DOHH2 (cell line): ENCODE measurements around the gene LPCAT2.

Source experiments
- H3F3A ChIP-seq: fragments of 200-600 bp; sonication (generic), shearing (Covaris generic); 2 replicates; pipeline ENCODE4 v1.6.0; 2016; ENCODE audit warnings: antibody characterized with exemption, mild to moderate bottlenecking; ENCODE audit not compliant: control insufficient read depth, insufficient read depth
- H3K27ac ChIP-seq: fragments of 200-600 bp; sonication (generic); 2 replicates; pipeline ENCODE4 v1.5.1; 2014; ENCODE audit warnings: low read depth, mild to moderate bottlenecking, low read length, moderate library complexity
- H3K27me3 ChIP-seq: fragments of 200-600 bp; sonication (generic); 2 replicates; pipeline ENCODE4 v1.6.1; 2014; ENCODE audit warnings: mild to moderate bottlenecking, low read length, mixed read lengths; ENCODE audit not compliant: control insufficient read depth
- H3K36me3 ChIP-seq: fragments of 200-600 bp; sonication (generic); 2 replicates; pipeline ENCODE4 v1.6.1; 2014; ENCODE audit warnings: mild to moderate bottlenecking, low read length, moderate library complexity, mixed read lengths; ENCODE audit not compliant: control insufficient read depth
- H3K4me1 ChIP-seq: fragments of 200-600 bp; sonication (generic); 2 replicates; pipeline ENCODE4 v1.6.1; 2014; ENCODE audit warnings: mild to moderate bottlenecking, low read length, mixed read lengths; ENCODE audit not compliant: control insufficient read depth
- H3K4me2 ChIP-seq: fragments of 200-600 bp; sonication (generic); 2 replicates; pipeline ENCODE4 v1.6.0; 2014; ENCODE audit warnings: mild to moderate bottlenecking, low read length, moderate library complexity
- H3K4me3 ChIP-seq: fragments of 200-600 bp; sonication (generic); 2 replicates; pipeline ENCODE4 v1.5.1; 2014; ENCODE audit warnings: mild to moderate bottlenecking, low read length, mixed read lengths
- H3K79me2 ChIP-seq: fragments of 200-600 bp; sonication (generic); 2 replicates; pipeline ENCODE4 v1.6.1; 2014; ENCODE audit warnings: mild to moderate bottlenecking, low read length, mixed read lengths; ENCODE audit not compliant: control insufficient read depth
- H3K9me2 ChIP-seq: fragments of 200-600 bp; sonication (generic); replicated peaks from 2 replicates; pipeline ENCODE4 v1.6.1; 2014; ENCODE audit warnings: mild to moderate bottlenecking, low read length, mixed read lengths; ENCODE audit not compliant: control insufficient read depth
- H3K9me3 ChIP-seq: fragments of 200-600 bp; sonication (generic); 2 replicates; pipeline ENCODE4 v1.6.1; 2014; ENCODE audit warnings: antibody characterized with exemption, low read length, mixed read lengths; ENCODE audit not compliant: control insufficient read depth, insufficient read depth
- H4K20me1 ChIP-seq: fragments of 200-600 bp; sonication (generic); 2 replicates; pipeline ENCODE4 v1.6.0; 2014; ENCODE audit warnings: low read depth, mild to moderate bottlenecking, antibody characterized with exemption, low read length, moderate library complexity; ENCODE audit not compliant: control insufficient read depth, insufficient read depth
- EZH2phosphoT487 ChIP-seq: fragments of 200-600 bp; sonication (generic); IDR thresholded peaks from 2 replicates; pipeline ENCODE4 v1.6.1; 2017; ENCODE audit warnings: borderline replicate concordance, mild to moderate bottlenecking, antibody characterized with exemption, low read length, moderate library complexity, mixed read lengths
- TF ChIP-seq, protein P1 (sequence below): fragments of 200-600 bp; sonication (generic); IDR thresholded peaks from one replicate; pipeline ENCODE4 v1.5.1; 2014; ENCODE audit warnings: antibody characterized with exemption, mild to moderate bottlenecking, low read depth, low read length; ENCODE audit not compliant: poor library complexity, severe bottlenecking

The LPCAT2 gene

DNA sequence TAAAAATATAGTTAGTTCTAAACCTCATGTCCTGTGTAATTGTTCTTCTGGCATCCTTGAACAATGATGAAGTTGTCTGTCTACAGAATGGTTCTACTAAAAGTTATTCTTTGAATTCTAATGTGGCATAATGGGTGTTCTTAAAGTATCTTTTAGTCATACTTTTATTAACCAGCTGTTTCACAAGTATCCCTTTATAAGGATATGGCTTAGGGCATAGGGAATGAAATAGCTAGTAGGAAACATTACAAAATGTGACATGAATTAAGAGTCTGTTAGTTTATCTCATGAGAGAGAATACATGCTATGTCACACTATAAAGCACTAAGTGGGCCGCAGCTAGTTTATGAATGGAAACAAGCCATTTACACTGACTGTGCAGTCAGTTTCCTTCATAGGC lies 31.3 kb downstream of the LPCAT2 start:
- no peaks in the 10 kb centered on the region for H3K4me1 ChIP-seq
- no peaks in the 10 kb centered on the region for H3K36me3 ChIP-seq
- H3K79me2 ChIP-seq = no peaks in the 10 kb centered on the region
- no peaks in the 10 kb centered on the region for H4K20me1 ChIP-seq
- no peaks in the 10 kb centered on the region for H3F3A ChIP-seq
- no peaks in the 10 kb centered on the region for H3K27me3 ChIP-seq
- H3K27ac ChIP-seq = no peak overlapping the region
- no peaks in the 10 kb centered on the region for H3K9me3 ChIP-seq
- TF ChIP-seq, protein P1, sequence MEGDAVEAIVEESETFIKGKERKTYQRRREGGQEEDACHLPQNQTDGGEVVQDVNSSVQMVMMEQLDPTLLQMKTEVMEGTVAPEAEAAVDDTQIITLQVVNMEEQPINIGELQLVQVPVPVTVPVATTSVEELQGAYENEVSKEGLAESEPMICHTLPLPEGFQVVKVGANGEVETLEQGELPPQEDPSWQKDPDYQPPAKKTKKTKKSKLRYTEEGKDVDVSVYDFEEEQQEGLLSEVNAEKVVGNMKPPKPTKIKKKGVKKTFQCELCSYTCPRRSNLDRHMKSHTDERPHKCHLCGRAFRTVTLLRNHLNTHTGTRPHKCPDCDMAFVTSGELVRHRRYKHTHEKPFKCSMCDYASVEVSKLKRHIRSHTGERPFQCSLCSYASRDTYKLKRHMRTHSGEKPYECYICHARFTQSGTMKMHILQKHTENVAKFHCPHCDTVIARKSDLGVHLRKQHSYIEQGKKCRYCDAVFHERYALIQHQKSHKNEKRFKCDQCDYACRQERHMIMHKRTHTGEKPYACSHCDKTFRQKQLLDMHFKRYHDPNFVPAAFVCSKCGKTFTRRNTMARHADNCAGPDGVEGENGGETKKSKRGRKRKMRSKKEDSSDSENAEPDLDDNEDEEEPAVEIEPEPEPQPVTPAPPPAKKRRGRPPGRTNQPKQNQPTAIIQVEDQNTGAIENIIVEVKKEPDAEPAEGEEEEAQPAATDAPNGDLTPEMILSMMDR = no peak
- no peak overlapping the region for H3K4me2 ChIP-seq
- no peak overlapping the region for H3K4me3 ChIP-seq
- H3K9me2 ChIP-seq = no peaks in the 10 kb centered on the region

DNA sequence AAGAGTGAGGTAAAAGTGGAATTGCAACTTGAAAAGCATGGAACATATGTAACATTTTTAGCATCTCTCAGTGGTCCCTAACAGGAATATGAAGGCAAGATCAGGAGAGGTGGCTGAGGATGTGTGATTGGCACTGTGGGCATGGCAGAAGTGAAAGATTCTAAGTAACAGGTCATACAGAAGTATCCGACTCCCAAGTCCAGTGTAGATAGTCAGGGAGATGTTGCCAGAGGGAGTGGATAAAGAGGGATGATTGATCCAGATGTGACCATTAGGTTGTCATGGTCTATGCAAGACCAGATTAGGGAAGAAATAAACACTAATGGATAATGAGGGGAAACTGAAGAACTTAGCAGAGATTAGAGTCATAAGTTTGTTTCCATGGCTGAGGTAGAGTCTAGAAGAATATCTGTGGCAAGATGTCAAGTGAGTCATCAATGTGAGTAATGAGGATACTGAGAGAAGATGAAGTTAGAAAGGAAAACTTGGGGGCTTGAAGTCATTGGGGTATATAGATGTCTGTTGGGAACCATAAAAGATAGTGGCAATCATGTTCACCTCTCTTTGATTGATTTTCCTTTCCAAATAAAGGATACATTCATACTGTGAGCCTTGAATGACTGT lies 33.7 kb downstream of the LPCAT2 start:
- H3K4me2 ChIP-seq = no peak overlapping the region
- H3K36me3 ChIP-seq = no peaks in the 10 kb centered on the region
- no peak overlapping the region for H3K4me3 ChIP-seq
- H3K4me1 ChIP-seq = no peaks in the 10 kb centered on the region
- no peaks in the 10 kb centered on the region for H3K9me2 ChIP-seq
- TF ChIP-seq, protein P1 = no peak
- no peak for TF ChIP-seq EZH2phosphoT487
- H3K9me3 ChIP-seq = no peaks in the 10 kb centered on the region
- H3K27me3 ChIP-seq = no peaks in the 10 kb centered on the region
- no peak overlapping the region for H3K27ac ChIP-seq
- H4K20me1 ChIP-seq = no peaks in the 10 kb centered on the region
- no peaks in the 10 kb centered on the region for H3K79me2 ChIP-seq
- H3F3A ChIP-seq = no peaks in the 10 kb centered on the region

DNA sequence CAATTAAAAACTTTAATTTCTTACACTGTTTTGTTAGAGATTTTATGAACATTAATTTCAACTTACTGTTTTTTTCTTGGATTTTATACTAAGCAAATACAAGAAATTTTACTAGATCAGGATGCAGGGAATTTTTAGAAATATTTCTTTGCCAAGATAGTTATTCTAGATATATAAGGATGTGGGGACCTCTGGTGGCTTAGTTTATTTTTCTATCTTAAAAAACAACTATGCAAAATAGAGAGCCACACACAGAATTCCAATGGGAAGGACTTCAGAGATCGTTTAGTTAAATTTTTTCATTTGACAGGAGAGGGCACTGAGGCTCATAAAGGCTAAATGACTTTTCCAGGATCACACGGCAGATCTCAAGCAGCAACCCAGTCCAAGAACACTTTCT lies 34.6 kb downstream of the LPCAT2 start:
- Histone ChIP-seq H3K27ac (no peak overlapping the region), H3K9me3 (no peaks in the 10 kb centered on the region), H3K36me3 (no peaks in the 10 kb centered on the region), H4K20me1 (no peaks in the 10 kb centered on the region), H3K27me3 (no peaks in the 10 kb centered on the region), H3K4me1 (no peaks in the 10 kb centered on the region), H3K4me2 (no peak overlapping the region), H3F3A (no peaks in the 10 kb centered on the region), H3K4me3 (no peak overlapping the region), H3K79me2 (no peaks in the 10 kb centered on the region), H3K9me2 (no peaks in the 10 kb centered on the region)
- no peak for TF ChIP-seq EZH2phosphoT487
- TF ChIP-seq, protein P1 = no peak

DNA sequence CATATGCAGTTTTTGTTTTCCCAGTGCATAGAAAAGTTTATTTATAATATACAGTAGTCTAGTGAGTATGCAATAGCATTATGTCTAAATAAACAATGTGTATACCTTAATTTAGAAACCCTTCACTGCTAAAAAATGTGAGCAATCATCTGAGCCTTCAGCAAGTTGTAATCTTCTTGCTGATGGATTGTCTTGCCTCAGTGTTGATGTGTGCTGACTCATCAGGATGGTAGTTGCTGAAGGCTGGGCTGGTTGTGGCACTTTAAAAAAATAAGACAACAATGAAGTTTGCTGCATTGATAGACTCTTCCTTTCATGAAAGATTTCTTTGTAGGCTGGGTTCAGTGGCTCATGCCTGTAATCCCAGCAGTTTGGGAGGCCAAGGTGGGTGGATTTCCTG lies 43.7 kb downstream of the LPCAT2 start:
- no peaks in the 10 kb centered on the region for H3K9me2 ChIP-seq
- no peaks in the 10 kb centered on the region for H3K9me3 ChIP-seq
- H3K4me3 ChIP-seq = no peak overlapping the region
- H3K4me2 ChIP-seq = no peak overlapping the region
- TF ChIP-seq, protein P1 = no peak
- no peak for TF ChIP-seq EZH2phosphoT487
- no peak overlapping the region for H3K27ac ChIP-seq
- no peaks in the 10 kb centered on the region for H3K36me3 ChIP-seq
- H3K79me2 ChIP-seq = no peaks in the 10 kb centered on the region
- H4K20me1 ChIP-seq = no peaks in the 10 kb centered on the region
- H3F3A ChIP-seq = no peaks in the 10 kb centered on the region
- no peaks in the 10 kb centered on the region for H3K4me1 ChIP-seq
- peaks cover 12% of the 10 kb centered on the region for H3K27me3 ChIP-seq
